Fibroblast of lung (primary cell): ENCODE data around the gene EXOSC5. TPM values are rescaled to one million over a fixed set of nuclear protein-coding genes. Genes with fewer than 3 reads are reported as not detected.

ENCODE experiments used
- DNase-seq, 2 donors: peaks; one replicate each; pipeline versions ENCODE4 v3.0.0 to v3.0.0-alpha.2; 2010; ENCODE audit warnings: low read depth in 2 of 2
- H2AFZ ChIP-seq: 2 replicates; pipeline ENCODE4 v1.5.1; 2012; ENCODE audit warnings: low read length, control low read depth, inconsistent platforms
- H3K27ac ChIP-seq: 2 replicates; pipeline ENCODE4 v1.5.1; 2011; ENCODE audit warnings: low read length, control low read depth; ENCODE audit not compliant: insufficient read depth
- H3K27me3 ChIP-seq: 2 replicates; pipeline ENCODE4 v1.5.1; 2011; ENCODE audit warnings: mild to moderate bottlenecking, low read length; ENCODE audit not compliant: control insufficient read depth, insufficient read depth
- H3K36me3 ChIP-seq: 2 replicates; pipeline ENCODE4 v1.5.1; 2011; ENCODE audit warnings: low read length; ENCODE audit not compliant: control insufficient read depth, insufficient read depth
- H3K4me1 ChIP-seq: 2 replicates; pipeline ENCODE4 v1.5.1; 2011; ENCODE audit warnings: low read length; ENCODE audit not compliant: control insufficient read depth, insufficient read depth; ENCODE audit errors: extremely low read depth
- H3K4me2 ChIP-seq: 2 replicates; pipeline ENCODE4 v1.5.1; 2011; ENCODE audit warnings: low read length, control low read depth; ENCODE audit not compliant: insufficient read depth; ENCODE audit errors: extremely low read depth
- H3K4me3 ChIP-seq, 4 experiments: fragments of 200-600 bp in 1 of 4; sonication (generic) in 1 of 4; replicated peaks in 1 of 4; 2 replicates each; pipeline ENCODE4 v1.5.1; 2011 to 2016; ENCODE audit warnings: low read length in 4 of 4, low read depth in 3 of 4, mild to moderate bottlenecking in 3 of 4, control low read depth in 2 of 4, inconsistent platforms in 1 of 4, mixed read lengths in 1 of 4; ENCODE audit not compliant: insufficient read depth in 1 of 4; ENCODE audit errors: control extremely low read depth in 1 of 4
- H3K79me2 ChIP-seq: 2 replicates; pipeline ENCODE4 v1.5.1; 2012; ENCODE audit warnings: mild to moderate bottlenecking, low read length, inconsistent platforms; ENCODE audit not compliant: control insufficient read depth, insufficient read depth
- H3K9ac ChIP-seq: 2 replicates; pipeline ENCODE4 v1.5.1; 2011; ENCODE audit warnings: mild to moderate bottlenecking, low read length, control low read depth; ENCODE audit not compliant: insufficient read depth
- H3K9me3 ChIP-seq: 2 replicates; pipeline ENCODE4 v1.5.1; 2012; ENCODE audit warnings: low read depth, low read length; ENCODE audit not compliant: control insufficient read depth, insufficient read depth
- H4K20me1 ChIP-seq: 2 replicates; pipeline ENCODE4 v1.5.1; 2011; ENCODE audit warnings: low read length; ENCODE audit not compliant: control insufficient read depth, insufficient read depth; ENCODE audit errors: extremely low read depth
- CTCF ChIP-seq, 2 donors: IDR thresholded peaks in 1 of 2; conservative IDR thresholded peaks in 1 of 2; 1 replicate in 1 of 2; 2 replicates in 1 of 2; pipeline ENCODE4 v1.5.1; 2011 to 2012; ENCODE audit warnings: low read length in 2 of 2, control low read depth in 1 of 2, inconsistent platforms in 1 of 2, low read depth in 1 of 2, mild to moderate bottlenecking in 1 of 2
- EZH2 ChIP-seq: IDR thresholded peaks from 2 replicates; pipeline ENCODE4 v1.5.1; 2012; ENCODE audit warnings: low read length, control low read depth, mild to moderate bottlenecking; ENCODE audit errors: missing control alignments
- polyA plus RNA-seq, 2 donors: library from polyadenylated mRNA; depleted of rRNA in 1 of 2; stranded (reverse) in 1 of 2; unstranded in 1 of 2; fragments of >200 nt; gene quantifications; 2 replicates each; pipeline ENCODE4 v1.2.1, GENCODE V29; 2011 to 2012; ENCODE audit warnings: missing spikeins in 1 of 2
- total RNA-seq: library from RNA; depleted of rRNA; stranded (reverse); fragments of >200 nt; gene quantifications from 2 replicates; pipeline ENCODE4 v1.2.1, GENCODE V29; 2014

Gene EXOSC5
- total and polyA plus RNA-seq, 2 donors (not counting 1 experiment from before 2014, with no cell fraction given), result 5.0 to 10.7 TPM

GRCh38 chr19:41442473-41443355 is 45.6 kb upstream of the EXOSC5 start, which contains the start of gene ERICH4:
Gene ERICH4 (plus strand): TSS chr19:41443156. CDS start chr19:41443170, 14 bp downstream.
- Histone ChIP-seq H3K9me3 (no peaks in the 10 kb centered on the region), H3K27ac (no peak within 1 kb of the TSS), H3K27me3 (peaks cover 7% of the 10 kb centered on the region), H3K4me3 (no peak within 1 kb of the TSS), H2AFZ (no peak within 1 kb of the TSS), H3K79me2 (peaks cover 3% of the 10 kb centered on the region), H3K4me1 (no peaks in the 10 kb centered on the region), H4K20me1 (no peaks in the 10 kb centered on the region), H3K4me2 (no peak within 1 kb of the TSS), H3K9ac (no peak within 1 kb of the TSS), H3K36me3 (peaks cover 2% of the 10 kb centered on the region)
- DNase-seq, result no peak
- TF ChIP-seq EZH2, result no peak
- no peak for TF ChIP-seq CTCF (conservative IDR thresholded peaks at IDR 0.05 in 1 of 2, IDR thresholded peaks at IDR 0.05 in 1 of 2; ENCODE audit: low read depth in 1 of 2, low read length in 2 of 2)

GRCh38 chr19:41441321-41441945 is 44.3 kb upstream of the EXOSC5 start:
- Histone ChIP-seq H2AFZ (no peak overlapping the region), H3K36me3 (peaks cover 2% of the 10 kb centered on the region), H3K4me3 (no peak overlapping the region), H3K4me1 (no peaks in the 10 kb centered on the region), H3K9ac (no peak overlapping the region), H3K4me2 (no peak overlapping the region), H3K27me3 (peaks cover 5% of the 10 kb centered on the region), H4K20me1 (no peaks in the 10 kb centered on the region), H3K9me3 (no peaks in the 10 kb centered on the region), H3K79me2 (peaks cover 3% of the 10 kb centered on the region), H3K27ac (no peak overlapping the region)
- no peak for TF ChIP-seq CTCF (conservative IDR thresholded peaks at IDR 0.05 in 1 of 2, IDR thresholded peaks at IDR 0.05 in 1 of 2; ENCODE audit: low read depth in 1 of 2, low read length in 2 of 2)
- TF ChIP-seq EZH2, result no peak
- no peak for DNase-seq

- Histone ChIP-seq H3K9ac (peak within 1 kb of the TSS; percentile 89), H3K4me3 (peak within 1 kb of the TSS; percentile 84 to 98 (median 92)), H2AFZ (peak within 1 kb of the TSS; percentile 97), H3K79me2 (peaks cover 3% of the 10 kb centered on the region), H4K20me1 (no peaks in the 10 kb centered on the region), H3K4me1 (no peaks in the 10 kb centered on the region), H3K36me3 (peaks cover 2% of the 10 kb centered on the region), H3K27me3 (peaks cover 5% of the 10 kb centered on the region), H3K9me3 (no peaks in the 10 kb centered on the region), H3K27ac (peak within 1 kb of the TSS; percentile 99), H3K4me2 (peak within 1 kb of the TSS; percentile 99)
- TF ChIP-seq CTCF (conservative IDR thresholded peaks at IDR 0.05 in 1 of 2, IDR thresholded peaks at IDR 0.05 in 1 of 2; ENCODE audit: low read depth in 1 of 2, low read length in 2 of 2), result peak in 1 of 2 donors; percentile 44
- TF ChIP-seq EZH2, result no peak
- DNase-seq, result peak; percentile 98
These were observed 42.5 kb upstream of the EXOSC5 start, which contains the start of gene DMAC2 for GRCh38 chr19:41439441-41440222. Gene DMAC2 (minus strand): TSS chr19:41439912. CDS start chr19:41439899, 13 bp downstream.
